ENCODE results near the gene NUP210. TPM values are rescaled to one million over a fixed set of nuclear protein-coding genes. Genes with fewer than 3 reads are reported as not detected.
"Not testable (repeated sequence)": the region's sequence is repeated elsewhere in the genome, so short reads cannot be mapped to it uniquely, and the experiment has no call there.

NUP210 gene
- total and polyA plus RNA-seq, 2 of the 13 experiments (the other 11 are each of a cell fraction or from before 2014, with no cell fraction given) = 31.6 to 35.2 TPM

- H4K20me1 ChIP-seq (ENCODE audit: insufficient read depth, low read length); H2AFZ ChIP-seq (ENCODE audit: low read length); H3K4me2 ChIP-seq (ENCODE audit: low read depth, low read length); H3K9ac ChIP-seq (ENCODE audit: insufficient read depth, low read depth, low read length); in situ Hi-C loops (cut with HindIII; ENCODE audit: extremely low pct_ligation_motif_present, low pct_unique_long_range_greater_than_20kb); H3K27ac ChIP-seq (ENCODE audit: extremely low read length, insufficient read depth, low read length); DNase-seq (ENCODE audit: low spot score); BruUV-seq (replicated peaks); ATAC-seq; H3K9me3 ChIP-seq (ENCODE audit: low read length); CTCF ChIA-PET (ENCODE audit: low intra/inter-chr PET ratio, low total read pairs); H3K79me2 ChIP-seq (ENCODE audit: insufficient read depth, low read length); H3K4me3 ChIP-seq (replicated peaks in 1 of 3; ENCODE audit: insufficient read depth in 1 of 3, low read depth in 2 of 3, low read length in 3 of 3); intact Hi-C loops (cut with micrococcal nuclease; ENCODE audit: unreplicated experiment); H3K36me3 ChIP-seq (replicated peaks in 1 of 2; ENCODE audit: control insufficient read depth in 1 of 2, insufficient read depth in 2 of 2, low read length in 2 of 2); FAIRE-seq; H3K27me3 ChIP-seq (ENCODE audit: control insufficient read depth in 1 of 2, insufficient read depth in 2 of 2, low read length in 2 of 2): not testable (repeated sequence)
- POLR2A ChIA-PET = interaction anchor here (0.5 to 1.6 kb wide), 2 partner anchors 8 to 18 kb away, joined by 3 to 4 read pairs; partner anchors contain the start of gene NUP210
- H3K4me1 ChIP-seq (ENCODE audit: insufficient read depth, low read length) = peaks cover 67% of the 10 kb centered on the region
- 52% methylated on average over 4 of the region's 4 CpGs for WGBS (ENCODE audit: low lambda C conversion rate)
These were observed 8.6 kb upstream of the NUP210 start for GRCh38 chr3:13428678-13429077.

- H3K27ac ChIP-seq (ENCODE audit: extremely low read length, insufficient read depth, low read length) = no peak overlapping the region
- no peak overlapping the region for H3K9ac ChIP-seq (ENCODE audit: insufficient read depth, low read depth, low read length)
- POLR2A ChIA-PET = no interaction called here
- intact Hi-C loops (cut with micrococcal nuclease; ENCODE audit: unreplicated experiment) = no loop called here
- no TSS peak for BruUV-seq (replicated peaks)
- H3K4me1 ChIP-seq (ENCODE audit: insufficient read depth, low read length) = peaks cover 68% of the 10 kb centered on the region
- CTCF ChIA-PET (ENCODE audit: low intra/inter-chr PET ratio, low total read pairs) = no interaction called here
- no peaks in the 10 kb centered on the region for H3K36me3 ChIP-seq (replicated peaks in 1 of 2; ENCODE audit: control insufficient read depth in 1 of 2, insufficient read depth in 2 of 2, low read length in 2 of 2)
- H3K79me2 ChIP-seq (ENCODE audit: insufficient read depth, low read length) = no peaks in the 10 kb centered on the region
- in situ Hi-C loops (cut with HindIII; ENCODE audit: extremely low pct_ligation_motif_present, low pct_unique_long_range_greater_than_20kb) = no loop called here
- no peak for ATAC-seq
- DNase-seq (ENCODE audit: low spot score) = no peak
- no peak overlapping the region for H2AFZ ChIP-seq (ENCODE audit: low read length)
- H3K27me3 ChIP-seq (ENCODE audit: control insufficient read depth in 1 of 2, insufficient read depth in 2 of 2, low read length in 2 of 2) = no peaks in the 10 kb centered on the region
- H3K9me3 ChIP-seq (ENCODE audit: low read length) = no peaks in the 10 kb centered on the region
- H4K20me1 ChIP-seq (ENCODE audit: insufficient read depth, low read length) = no peaks in the 10 kb centered on the region
- 73% methylated on average over 12 of the region's 12 CpGs for WGBS (ENCODE audit: low lambda C conversion rate)
- no peak overlapping the region for H3K4me2 ChIP-seq (ENCODE audit: low read depth, low read length)
- H3K4me3 ChIP-seq (replicated peaks in 1 of 3; ENCODE audit: insufficient read depth in 1 of 3, low read depth in 2 of 3, low read length in 3 of 3) = no peak overlapping the region
- no peak for FAIRE-seq
- TF ChIP-seq IKZF4 (CRISPR knock-in tag; IDR thresholded peaks at IDR 0.05; ENCODE audit: borderline replicate concordance, low read depth, not compliant biosample characterization) (no peak), NFYC (CRISPR knock-in tag; IDR thresholded peaks at IDR 0.05) (no peak), CHD2 (IDR thresholded peaks at IDR 0.05; ENCODE audit: low read depth, low read length) (no peak), THAP9 (CRISPR knock-in tag; IDR thresholded peaks at IDR 0.05; ENCODE audit: borderline replicate concordance) (no peak), ZNF263 (CRISPR knock-in tag; IDR thresholded peaks at IDR 0.05) (no peak), ZNF256 (CRISPR knock-in tag; conservative IDR thresholded peaks at IDR 0.05) (no peak), ZNF512B (CRISPR knock-in tag; IDR thresholded peaks at IDR 0.05; ENCODE audit: borderline replicate concordance) (no peak), ZFP36L1 (CRISPR knock-in tag; IDR thresholded peaks at IDR 0.05) (no peak), ZNF615 (CRISPR knock-in tag; IDR thresholded peaks at IDR 0.05; ENCODE audit: borderline replicate concordance) (no peak), CENPBD1 (CRISPR knock-in tag; IDR thresholded peaks at IDR 0.05; ENCODE audit: borderline replicate concordance, low read depth) (no peak)
These were observed 7.8 kb upstream of the NUP210 start for GRCh38 chr3:13427662-13428603.

All from HepG2 (cell line).